Neural progenitor cell (in vitro differentiated cells): ENCODE results near the gene SWAP70.

ENCODE experiments used
- CTCF ChIP-seq: fragments of 200-600 bp; sonication (generic); IDR thresholded peaks from 2 replicates; pipeline ENCODE4 v1.5.1; 2017; ENCODE audit warnings: antibody characterized with exemption, mild to moderate bottlenecking
- EZH2 ChIP-seq: fragments of 200-600 bp; sonication (generic); IDR thresholded peaks from 2 replicates; pipeline ENCODE4 v1.6.1; 2017; ENCODE audit warnings: antibody characterized with exemption, mild to moderate bottlenecking, moderate library complexity
- EZH2phosphoT487 ChIP-seq: fragments of 200-600 bp; sonication (generic); IDR thresholded peaks from 2 replicates; pipeline ENCODE4 v1.6.1; 2017; ENCODE audit warnings: antibody characterized with exemption

- TF ChIP-seq CTCF: no peak
- no peak for TF ChIP-seq EZH2phosphoT487
- TF ChIP-seq EZH2: no peak
Measured at GRCh38 chr11:9775398-9775779, 111.5 kb downstream of the SWAP70 start.
